RCC 7860 (cell line): Measurements from ENCODE around the gene RASA1.

Experiments
- DNase-seq: peaks from one replicate; pipeline ENCODE4 v3.0.0-alpha.2; 2015; ENCODE audit warnings: low spot score
- FAIRE-seq: peaks from 2 replicates; lab custom pipeline; 2012; peaks lifted over from hg19 to GRCh38; lab: Jason Lieb, UNC

Gene RASA1

DNA sequence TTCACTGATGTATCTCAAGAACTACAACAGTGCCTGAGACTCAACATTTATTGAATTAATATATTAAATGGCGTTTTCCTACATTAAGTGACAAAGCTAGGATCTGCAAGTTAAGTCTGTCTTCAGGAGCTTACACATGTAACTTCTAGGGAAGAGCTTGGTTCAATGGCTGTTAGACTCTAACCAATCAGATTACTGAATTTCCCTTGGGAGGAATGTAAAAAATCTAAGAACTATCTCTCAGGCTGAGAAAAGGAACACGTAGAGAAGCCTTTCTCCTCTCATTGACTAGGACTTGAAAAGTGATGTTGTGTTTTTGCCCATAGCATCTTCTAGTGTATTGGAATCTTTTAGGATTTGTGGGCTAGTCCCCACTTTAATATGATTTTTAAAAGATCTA is 91.4 kb downstream of the RASA1 start:
- DNase-seq (no peak), FAIRE-seq (no peak)

DNA sequence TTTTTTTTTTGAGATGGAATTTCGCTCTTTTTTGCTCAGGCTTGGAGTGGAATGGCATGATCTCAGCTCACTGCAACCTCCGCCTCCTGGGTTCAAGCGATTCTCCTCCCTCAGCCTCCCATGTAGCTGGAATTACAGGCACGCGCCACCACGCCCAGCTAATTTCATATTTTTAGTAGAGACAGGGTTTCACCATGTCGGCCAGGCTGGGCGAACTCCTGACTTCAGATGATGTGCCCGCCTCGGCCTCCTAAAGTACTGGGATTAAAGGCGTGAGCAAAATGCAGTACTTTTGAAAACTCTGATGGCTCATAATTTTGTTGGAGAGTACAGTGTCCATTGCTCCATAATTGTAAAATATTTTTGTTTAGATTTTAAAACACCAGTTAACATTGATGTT is 92.4 kb downstream of the RASA1 start:
- DNase-seq = no peak
- no peak for FAIRE-seq

DNA sequence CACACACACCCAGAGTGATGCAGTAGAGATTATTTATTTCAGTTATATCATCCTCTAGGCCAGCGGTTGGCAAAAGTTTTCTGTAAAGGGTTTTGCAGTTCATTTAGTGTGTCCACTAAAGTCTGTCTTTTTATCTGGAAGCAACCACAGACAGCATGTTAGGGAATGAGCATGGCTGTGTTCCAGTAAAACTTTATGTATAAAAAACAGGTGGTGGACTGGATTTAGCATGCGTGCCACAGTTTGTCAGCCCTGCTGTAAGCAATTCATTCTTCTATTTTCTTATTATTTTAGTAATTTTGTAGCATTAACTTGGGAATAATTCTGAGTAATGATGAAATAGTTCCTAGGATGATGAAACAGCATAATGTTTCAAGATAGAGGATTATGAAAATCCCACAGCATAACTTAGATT is 93.4 kb downstream of the RASA1 start:
- DNase-seq = no peak
- no peak for FAIRE-seq

DNA sequence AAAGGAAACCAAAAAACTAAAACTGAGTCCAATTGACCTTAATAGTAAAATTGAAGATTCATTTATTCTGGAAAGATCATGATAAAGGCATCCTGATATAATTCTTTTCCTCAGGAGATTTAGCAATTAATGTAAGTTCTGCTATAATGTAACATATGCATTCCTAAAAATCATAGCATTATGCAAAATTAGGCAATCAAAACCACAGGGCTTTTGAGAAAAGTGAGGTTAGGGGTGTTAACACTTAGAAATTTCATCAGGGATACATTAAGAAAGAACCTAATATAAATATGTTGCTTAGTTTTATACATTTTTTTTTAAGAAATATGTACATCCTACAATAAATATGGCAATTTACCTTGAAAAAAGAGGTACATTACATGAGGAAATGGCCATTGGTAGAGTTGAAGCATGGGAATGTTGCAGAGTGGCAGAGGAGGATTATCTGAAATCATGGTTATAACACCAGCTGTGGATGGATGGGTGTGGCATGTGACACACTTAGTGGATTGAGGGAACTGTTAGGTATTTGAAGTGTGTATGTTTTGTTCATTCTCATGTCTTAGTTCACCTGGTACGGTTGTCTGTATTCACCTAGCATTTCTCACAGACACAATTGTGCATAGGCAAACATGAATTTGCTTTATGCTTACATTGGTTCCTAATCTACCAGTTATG is 94.0 kb downstream of the RASA1 start:
- DNase-seq = no peak
- no peak for FAIRE-seq

DNA sequence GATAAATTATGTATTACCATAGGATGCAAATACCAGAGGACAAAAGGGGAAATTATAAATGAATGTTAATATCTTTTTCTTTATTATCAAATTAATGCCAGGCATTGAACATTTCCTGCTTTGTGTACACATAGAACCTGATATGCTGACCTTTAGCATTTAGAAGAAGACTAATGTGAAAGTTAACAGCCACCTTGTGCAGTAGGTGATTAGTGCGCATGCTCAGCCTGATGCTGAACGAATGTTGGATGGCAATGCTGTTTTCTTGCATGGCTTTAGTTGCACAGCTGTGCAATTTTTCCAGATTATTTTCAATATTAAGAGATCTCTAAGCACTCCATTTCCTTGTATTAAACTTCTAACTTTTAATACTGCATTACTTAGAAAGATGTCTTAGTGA is 99.6 kb downstream of the RASA1 start:
- FAIRE-seq (no peak), DNase-seq (no peak)

DNA sequence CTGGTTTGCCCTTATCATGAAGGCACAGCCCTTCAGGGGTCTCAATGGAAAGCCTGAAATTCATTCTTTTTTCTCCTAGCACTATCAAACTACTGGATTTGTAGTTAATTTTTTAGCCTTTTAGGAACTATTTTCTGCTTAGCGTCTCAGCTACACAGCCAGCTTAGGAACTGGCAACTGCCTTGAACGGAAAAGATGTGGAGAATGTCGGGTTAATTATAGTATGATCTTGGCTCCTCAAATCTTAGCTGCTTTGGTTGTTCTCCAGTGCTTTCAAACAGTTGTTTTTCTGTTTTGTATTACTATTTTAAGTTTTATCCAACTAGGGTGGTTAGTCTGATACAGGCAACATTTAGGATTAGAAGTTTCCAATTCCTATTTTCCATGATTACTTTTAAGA is 100.9 kb downstream of the RASA1 start:
- FAIRE-seq (no peak), DNase-seq (no peak)

DNA sequence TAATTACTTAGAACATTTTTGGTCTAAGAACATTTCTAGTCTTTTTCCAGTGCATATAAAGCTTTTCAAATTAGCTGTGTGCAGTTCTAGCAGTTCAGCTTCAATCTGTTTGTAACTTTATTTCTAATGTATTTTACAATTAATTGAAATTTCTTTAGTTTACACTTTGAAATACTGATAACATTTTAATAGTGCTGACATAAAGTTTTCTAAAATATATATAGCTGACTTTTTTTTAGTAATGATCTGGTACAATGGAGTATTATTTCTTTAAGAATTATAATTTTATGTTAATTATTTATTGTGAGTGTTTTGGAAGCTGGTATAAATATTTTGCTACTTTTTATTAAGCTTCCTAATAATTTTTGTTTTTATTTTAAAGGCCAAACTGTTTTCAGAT is 101.7 kb downstream of the RASA1 start:
- no peak for FAIRE-seq
- no peak for DNase-seq

DNA sequence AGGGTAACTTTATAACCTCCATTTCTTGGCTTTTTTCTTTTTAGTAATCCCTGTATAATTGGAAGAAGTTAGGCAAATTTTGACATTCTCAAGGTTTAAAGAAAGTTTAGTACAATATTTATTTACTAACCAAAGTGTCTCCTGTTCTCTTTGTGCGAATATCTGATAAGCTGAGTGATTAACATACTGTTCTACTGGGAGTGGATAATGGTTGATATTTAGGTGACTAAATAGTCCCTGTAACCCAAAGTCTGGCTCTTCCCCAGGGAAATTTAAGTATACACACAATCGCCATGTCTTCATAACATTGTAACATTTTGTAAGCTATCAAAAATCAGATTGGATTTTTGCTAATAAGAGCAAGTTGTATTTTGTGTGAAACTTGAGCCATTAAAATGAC is 105.0 kb downstream of the RASA1 start:
- no peak for FAIRE-seq
- DNase-seq = no peak

DNA sequence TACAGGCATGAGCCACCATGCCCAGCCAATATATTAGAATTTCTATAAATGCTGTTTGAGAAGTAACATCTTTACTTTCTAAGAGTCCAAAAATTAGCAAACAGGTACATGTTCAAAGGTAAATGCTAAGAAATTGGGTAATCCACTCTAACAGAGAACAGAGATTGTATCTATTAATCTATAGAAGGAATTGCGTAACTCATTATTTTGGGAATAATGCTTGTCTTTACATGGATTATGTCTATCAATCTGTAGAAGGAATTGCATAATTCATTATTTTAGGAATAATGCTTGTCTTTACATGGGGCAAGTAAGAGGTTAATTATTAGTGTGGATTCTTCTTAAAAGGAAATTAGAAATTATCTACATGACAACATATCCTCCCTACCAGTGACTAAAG is 114.5 kb downstream of the RASA1 start:
- FAIRE-seq (no peak), DNase-seq (no peak)

DNA sequence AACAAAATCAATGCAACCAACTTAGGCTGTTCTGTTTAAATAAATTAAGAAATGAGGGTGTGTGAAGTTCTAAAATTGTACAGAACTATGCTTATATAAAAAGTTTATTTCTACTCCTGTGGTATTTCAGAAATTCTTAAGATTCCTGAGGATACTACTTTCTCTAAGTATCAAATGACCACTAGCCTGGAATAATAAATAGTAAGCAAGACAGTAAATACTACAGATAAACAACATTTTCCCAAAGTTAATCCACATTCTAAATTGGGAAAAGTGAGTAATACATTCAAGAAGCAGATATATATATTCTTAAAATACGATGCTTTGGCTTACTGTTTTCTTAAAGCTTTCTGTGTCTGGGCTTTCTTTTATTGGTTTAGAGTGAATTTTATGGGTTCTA is 115.5 kb downstream of the RASA1 start:
- no peak for FAIRE-seq
- DNase-seq = no peak

DNA sequence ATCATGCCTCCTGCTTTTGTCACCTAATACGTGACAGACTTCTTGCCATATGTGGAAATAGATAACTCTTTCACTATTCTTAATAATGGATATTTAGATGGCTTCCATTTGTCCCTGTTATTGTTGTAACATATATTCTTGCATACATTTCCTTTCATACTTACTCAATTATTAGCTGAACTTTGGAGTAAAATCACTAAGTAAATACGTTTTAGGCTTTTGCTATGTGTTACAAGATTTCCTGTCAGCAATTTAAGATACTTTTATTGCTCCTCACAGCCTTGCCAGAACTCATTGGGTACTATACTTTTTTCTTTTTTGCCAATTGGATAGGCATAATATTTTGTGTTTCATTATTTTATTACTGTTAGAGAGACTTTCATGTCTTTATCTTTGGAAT is 118.1 kb downstream of the RASA1 start:
- FAIRE-seq = no peak
- no peak for DNase-seq

DNA sequence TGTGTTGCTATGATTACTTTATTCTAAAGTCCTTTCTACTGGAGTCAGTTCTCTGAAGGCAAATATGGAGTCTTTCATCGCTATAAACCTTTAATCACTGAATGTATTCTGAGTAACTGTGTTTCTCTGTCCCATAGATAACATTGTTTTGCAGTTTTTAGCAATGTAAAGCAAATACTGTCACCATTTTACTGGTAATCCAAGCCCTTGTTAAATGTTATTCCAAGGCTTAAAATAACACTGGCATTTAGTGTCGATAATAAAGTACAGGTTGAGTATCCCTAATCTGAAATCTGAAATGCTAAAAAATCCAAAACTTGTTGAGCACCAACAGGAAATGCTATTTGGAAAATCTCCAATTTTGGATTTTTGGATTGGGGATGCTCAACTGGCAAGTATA is 120.4 kb downstream of the RASA1 start:
- FAIRE-seq (no peak), DNase-seq (no peak)

DNA sequence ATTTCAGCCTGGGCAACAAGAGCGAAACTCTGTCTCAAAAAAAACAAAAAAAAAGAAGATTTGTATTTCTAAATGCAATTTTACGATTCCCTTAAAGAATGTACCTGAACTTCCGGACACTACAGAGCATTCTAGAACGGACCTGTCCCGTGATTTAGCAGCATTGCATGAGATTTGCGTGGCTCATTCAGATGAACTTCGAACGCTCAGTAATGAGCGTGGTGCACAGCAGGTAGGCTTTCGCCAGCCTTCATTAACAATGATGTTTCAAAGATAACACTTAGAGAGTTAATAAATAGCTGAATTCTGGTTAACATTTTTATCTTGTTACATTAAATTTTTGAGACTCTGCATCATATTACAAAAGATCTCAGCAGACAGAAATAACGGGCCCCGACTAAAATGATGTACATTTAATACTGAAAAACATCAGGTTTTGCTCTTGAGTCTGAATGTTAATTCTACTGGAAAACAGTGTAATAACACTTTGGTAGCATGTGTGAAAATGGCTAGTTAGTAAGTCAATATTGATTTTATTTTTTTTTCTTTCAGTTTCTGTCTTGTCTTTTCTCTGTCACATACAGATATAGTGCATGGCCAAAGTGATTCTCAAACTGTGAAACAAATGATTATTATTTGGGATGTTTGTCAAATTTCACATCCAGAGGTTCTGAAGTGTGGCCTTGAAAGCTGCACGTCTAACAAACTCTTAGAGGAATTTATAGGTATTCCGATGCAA is 121.8 kb downstream of the RASA1 start:
- FAIRE-seq = no peak

DNA sequence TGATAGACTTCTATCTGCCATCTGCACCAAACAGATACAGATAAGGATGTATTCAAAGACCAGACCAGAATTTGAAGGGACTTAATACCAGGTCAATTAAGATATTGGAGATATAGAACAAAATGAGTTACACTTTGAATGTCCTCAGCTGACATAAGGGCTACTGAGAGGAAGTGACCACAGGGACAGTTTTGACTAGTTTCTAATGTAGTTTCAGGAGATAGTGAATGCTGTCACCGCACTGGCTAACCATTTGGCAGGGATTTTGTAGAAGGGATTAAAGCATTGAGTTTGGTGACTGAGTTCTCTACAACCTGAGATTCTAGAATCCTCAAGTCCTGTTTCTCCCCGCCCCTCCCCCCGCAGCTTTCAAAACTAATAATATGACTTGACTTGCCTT is 122.4 kb downstream of the RASA1 start:
- FAIRE-seq = no peak
- no peak for DNase-seq

More for the DNA sequence above, 121.8 kb downstream of the RASA1 start:
- DNase-seq = no peak

DNA sequence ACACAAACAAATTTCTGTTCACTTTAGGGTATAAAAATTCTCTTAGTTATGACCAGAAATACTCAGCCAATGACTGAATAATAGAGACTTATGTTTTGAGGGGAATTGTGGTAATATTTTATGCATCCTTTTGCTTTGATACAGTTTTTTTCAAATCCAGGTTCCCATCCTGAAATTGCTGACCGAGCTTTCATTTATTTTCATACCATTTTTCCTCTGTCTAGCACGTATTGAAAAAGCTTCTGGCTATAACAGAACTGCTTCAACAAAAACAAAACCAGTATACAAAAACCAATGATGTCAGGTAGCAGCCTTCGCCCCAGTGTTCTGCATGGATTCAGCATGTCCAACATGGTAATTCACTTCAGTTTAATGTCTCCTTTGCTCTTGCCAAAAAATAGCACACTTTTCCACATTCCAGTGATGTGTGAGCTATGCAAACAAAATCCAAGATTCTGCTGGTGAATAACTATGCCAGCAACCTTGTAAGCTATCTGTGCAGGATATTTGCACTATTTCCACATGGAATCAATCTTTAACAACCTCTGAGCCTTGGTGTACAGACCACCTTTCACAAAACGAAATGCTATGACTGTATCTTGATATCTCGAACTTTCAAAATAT is 123.0 kb downstream of the RASA1 start:
- DNase-seq (no peak), FAIRE-seq (no peak)

DNA sequence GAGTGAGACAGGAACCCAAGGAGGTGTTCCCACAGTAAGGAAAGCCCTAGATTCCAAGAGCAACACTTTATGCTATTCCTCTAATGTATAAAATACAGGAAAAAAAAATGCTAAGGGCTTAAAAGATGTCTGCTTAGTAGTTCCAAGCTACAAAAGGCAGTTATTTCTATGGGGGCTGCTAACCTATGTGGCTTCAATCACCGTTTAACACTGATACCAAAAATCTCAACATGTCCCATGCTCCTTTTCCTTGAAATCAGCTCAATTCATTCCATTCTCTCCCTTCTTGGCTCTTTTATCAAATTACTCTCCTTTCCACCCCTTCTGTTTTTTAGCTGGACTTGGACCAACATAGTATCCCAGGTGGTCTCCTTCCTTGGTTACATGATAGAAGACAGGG is 124.5 kb downstream of the RASA1 start:
- FAIRE-seq = no peak

DNA sequence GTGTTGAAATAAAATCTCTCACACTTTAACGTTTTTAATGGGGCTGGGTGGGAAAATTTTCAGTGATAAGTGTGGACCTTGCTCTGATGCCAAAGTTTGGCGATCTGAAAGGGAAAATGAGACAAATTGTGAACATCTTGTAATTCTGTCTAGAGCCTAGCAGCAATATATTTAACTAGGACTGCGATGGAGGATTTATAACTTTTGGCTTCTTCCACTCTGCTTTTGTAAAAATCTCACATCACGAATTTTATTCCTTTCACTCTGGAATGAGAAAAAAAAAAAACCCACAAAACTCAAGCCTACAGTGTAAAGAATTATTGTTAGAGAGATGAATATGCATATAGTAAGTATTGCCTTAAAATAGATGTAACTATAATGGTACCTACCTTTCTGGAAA is 125.1 kb downstream of the RASA1 start:
- no peak for FAIRE-seq
- DNase-seq = no peak

More for the DNA sequence above, 124.5 kb downstream of the RASA1 start:
- no peak for DNase-seq

DNA sequence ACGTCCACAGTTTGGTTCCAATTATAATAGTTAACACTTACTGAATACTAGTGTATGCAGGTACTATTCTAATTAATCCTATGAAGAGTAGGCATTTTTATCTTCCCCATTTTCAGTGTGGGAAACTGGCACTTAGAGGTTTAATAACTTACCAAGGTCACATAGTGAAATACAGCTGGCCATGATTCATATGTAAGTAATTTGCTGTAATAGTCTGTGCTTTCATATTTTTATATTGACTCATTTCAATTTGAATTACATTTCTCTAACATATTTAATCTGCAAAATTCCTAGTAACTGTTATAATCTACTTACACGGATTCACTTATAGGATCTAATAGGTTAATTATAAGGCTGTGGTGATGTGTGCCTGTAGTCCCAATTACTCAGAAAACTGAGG is 125.6 kb downstream of the RASA1 start:
- DNase-seq = peak; percentile 77
- peak; percentile 93 for FAIRE-seq

DNA sequence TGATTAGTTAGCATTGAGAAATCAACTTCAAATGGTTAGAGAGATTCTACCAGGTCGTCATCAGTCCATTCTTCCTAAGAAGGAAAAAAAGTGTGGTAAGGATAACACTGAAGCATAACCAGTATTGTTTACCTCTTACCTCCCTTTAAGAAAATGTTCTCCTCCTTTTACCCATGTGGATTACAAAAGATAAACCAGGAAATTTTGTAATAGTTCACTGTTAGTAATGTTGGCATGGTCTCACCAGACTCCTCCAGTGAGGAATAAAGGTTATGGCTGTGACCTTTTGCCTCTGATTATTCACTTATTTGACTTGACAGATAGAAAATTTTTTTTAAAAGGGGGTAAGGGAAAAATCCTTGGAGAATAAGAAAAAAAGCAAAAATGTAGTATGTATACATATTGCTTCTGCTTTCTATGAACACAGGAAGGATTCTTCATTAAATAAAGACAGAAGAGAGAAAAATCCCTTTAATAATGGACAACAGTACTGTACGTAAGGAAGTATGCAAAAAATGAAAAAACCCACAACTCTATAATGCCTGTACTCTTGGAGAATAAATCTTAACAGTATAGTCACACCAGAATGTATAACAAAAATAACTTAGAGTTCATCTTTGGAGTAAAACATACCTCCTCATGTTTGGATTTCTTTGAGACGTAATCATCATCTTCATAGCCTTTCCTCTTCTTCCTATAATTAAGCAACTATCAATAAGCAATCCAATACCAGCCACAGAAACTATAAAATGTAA is 126.9 kb downstream of the RASA1 start:
- DNase-seq (peak; percentile 70), FAIRE-seq (peak; percentile 90)

DNA sequence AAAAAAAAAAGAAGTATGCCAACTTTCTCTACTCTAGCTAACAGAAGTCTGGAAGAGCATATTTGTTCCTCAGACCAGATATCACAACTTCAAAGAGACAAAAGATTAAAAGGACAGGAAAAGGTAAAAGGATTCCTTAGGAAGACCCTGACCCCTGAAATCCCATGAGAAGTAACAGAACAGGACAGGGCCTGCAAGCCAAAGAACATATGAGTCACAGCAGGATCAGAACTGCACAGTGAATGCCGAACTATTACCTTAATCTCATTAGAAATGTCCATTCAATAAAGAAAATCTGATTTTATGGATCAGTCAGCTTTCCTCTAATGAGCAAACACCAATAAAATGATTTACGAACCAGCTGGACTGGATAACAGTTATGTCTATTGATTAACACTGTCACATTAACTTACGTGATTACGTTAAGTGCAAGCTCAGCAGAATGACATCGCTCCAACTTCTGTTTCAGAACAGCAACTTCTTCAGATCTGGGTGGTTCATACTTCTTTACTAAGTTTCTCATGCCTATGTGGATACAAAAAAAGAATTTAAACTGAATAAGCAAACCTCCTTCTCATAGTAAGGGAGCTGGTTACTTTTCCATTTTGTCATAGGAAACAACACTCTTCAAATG is 131.4 kb downstream of the RASA1 start:
- FAIRE-seq = no peak
- no peak for DNase-seq

DNA sequence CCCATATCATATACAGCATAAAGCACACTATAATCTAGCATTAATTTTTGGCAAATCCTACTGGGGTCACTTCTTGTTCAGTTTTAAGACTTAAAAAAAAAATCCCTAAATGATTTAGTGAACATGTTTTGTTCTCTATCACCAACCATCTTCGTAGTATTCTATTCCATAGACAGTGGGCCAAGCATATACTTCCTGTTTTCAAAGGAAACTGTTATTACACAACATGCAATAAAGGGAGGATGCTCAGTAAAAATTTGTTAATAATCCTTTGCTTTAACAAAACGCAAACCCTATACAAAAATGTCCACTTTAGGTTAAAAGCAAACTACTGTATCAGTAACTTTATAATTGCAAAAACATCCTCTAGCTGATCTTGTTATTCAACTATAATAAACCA is 132.0 kb downstream of the RASA1 start:
- no peak for DNase-seq
- no peak for FAIRE-seq
